Neural progenitor cell (in vitro differentiated cells): ENCODE results near the gene CD9. TPM values are rescaled to one million over a fixed set of nuclear protein-coding genes. Genes with fewer than 3 reads are reported as not detected.

Source experiments
- DNase-seq: peaks from one replicate; pipeline ENCODE4 v3.0.0-alpha.2; 2016; ENCODE audit warnings: low spot score
- H2AFZ ChIP-seq: fragments of 200-600 bp; sonication (generic); replicated peaks from 2 replicates; pipeline ENCODE4 v1.6.1; 2016; ENCODE audit warnings: antibody characterized with exemption
- H3F3A ChIP-seq: fragments of 200-600 bp; sonication (generic); 2 replicates; pipeline ENCODE4 v1.6.1; 2016; ENCODE audit warnings: antibody characterized with exemption, low read depth
- H3K27ac ChIP-seq: fragments of 200-600 bp; sonication (generic); 2 replicates; pipeline ENCODE4 v1.5.1; 2016; ENCODE audit warnings: mild to moderate bottlenecking
- H3K27me3 ChIP-seq: fragments of 200-600 bp; sonication (generic); 2 replicates; pipeline ENCODE4 v1.6.1; 2016; ENCODE audit warnings: mild to moderate bottlenecking, moderate library complexity
- H3K36me3 ChIP-seq: fragments of 200-600 bp; sonication (generic); 2 replicates; pipeline ENCODE4 v1.5.1; 2016
- H3K4me1 ChIP-seq: fragments of 200-600 bp; sonication (generic); 2 replicates; pipeline ENCODE4 v1.6.1; 2016; ENCODE audit warnings: mixed run types
- H3K4me2 ChIP-seq: fragments of 200-600 bp; sonication (generic); 2 replicates; pipeline ENCODE4 v1.6.1; 2016
- H3K4me3 ChIP-seq: fragments of 200-600 bp; sonication (generic); 2 replicates; pipeline ENCODE4 v1.5.1; 2016
- H3K79me2 ChIP-seq: fragments of 200-600 bp; sonication (generic); 2 replicates; pipeline ENCODE4 v1.6.1; 2016; ENCODE audit warnings: low read depth
- H3K9ac ChIP-seq: fragments of 200-600 bp; sonication (generic); 2 replicates; pipeline ENCODE4 v1.6.1; 2016
- H3K9me3 ChIP-seq: fragments of 200-600 bp; sonication (generic); 2 replicates; pipeline ENCODE4 v1.5.1; 2016; ENCODE audit warnings: low read depth
- H4K20me1 ChIP-seq: fragments of 200-600 bp; sonication (generic); 2 replicates; pipeline ENCODE4 v1.6.1; 2016; ENCODE audit warnings: low read depth
- H3K27ac Mint-ChIP-seq: 3 replicates; pipeline ENCODE4 v1.8.0; 2021; ENCODE audit warnings: mixed read lengths
- H3K27me3 Mint-ChIP-seq: 2 replicates; pipeline ENCODE4 v1.8.0; 2022; ENCODE audit warnings: low read depth, mild to moderate bottlenecking, inconsistent platforms, moderate library complexity, mixed read lengths; ENCODE audit not compliant: insufficient read depth
- H3K36me3 Mint-ChIP-seq: 3 replicates; pipeline ENCODE4 v1.8.0; 2021; ENCODE audit warnings: mixed read lengths
- H3K4me1 Mint-ChIP-seq: 3 replicates; pipeline ENCODE4 v1.8.0; 2021; ENCODE audit warnings: mixed read lengths
- H3K4me3 Mint-ChIP-seq: 3 replicates; pipeline ENCODE4 v1.8.0; 2021; ENCODE audit warnings: mild to moderate bottlenecking, moderate library complexity, mixed read lengths
- H3K9me3 Mint-ChIP-seq: 3 replicates; pipeline ENCODE4 v1.8.0; 2020; ENCODE audit warnings: mixed read lengths
- EZH2 ChIP-seq: fragments of 200-600 bp; sonication (generic); IDR thresholded peaks from 2 replicates; pipeline ENCODE4 v1.6.1; 2017; ENCODE audit warnings: antibody characterized with exemption, mild to moderate bottlenecking, moderate library complexity
- EZH2phosphoT487 ChIP-seq: fragments of 200-600 bp; sonication (generic); IDR thresholded peaks from 2 replicates; pipeline ENCODE4 v1.6.1; 2017; ENCODE audit warnings: antibody characterized with exemption
- total RNA-seq: library from RNA; depleted of rRNA; stranded (reverse); fragments of >200 nt; gene quantifications from 2 replicates; pipeline ENCODE4 v1.2.3, GENCODE V29; 2015; ENCODE audit warnings: low replicate concordance
- TF ChIP-seq, protein P1 (sequence below): fragments of 200-600 bp; sonication (generic); IDR thresholded peaks from 2 replicates; pipeline ENCODE4 v1.5.1; 2017; ENCODE audit warnings: antibody characterized with exemption, mild to moderate bottlenecking

The CD9 gene
- total RNA-seq, 1 donor from 2014 or later: 3.6 TPM

DNA sequence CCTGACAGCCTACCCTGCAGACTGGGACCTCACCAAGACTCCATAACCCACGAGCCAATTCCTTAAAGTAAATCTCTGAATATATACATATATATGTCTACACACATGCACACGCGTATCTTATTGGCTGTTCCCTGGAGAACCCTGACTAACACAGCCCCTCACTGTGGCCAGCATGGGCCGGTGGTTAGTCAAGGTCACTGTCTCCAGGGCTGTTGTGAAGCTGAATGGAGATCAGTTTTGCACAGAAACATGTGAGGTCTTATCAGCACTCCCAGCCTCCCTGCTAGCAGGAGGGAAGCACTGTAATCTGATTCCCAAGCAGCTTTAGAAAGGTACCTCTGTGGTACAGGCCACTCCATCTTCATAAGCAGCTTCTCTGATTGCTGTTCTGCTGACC is 63.7 kb downstream of the CD9 start:
- H3K27ac Mint-ChIP-seq: peak overlapping the region; percentile 88
- Histone ChIP-seq H3K9ac (no peak overlapping the region), H3K27me3 (no peaks in the 10 kb centered on the region), H3K4me1 (peaks cover 14% of the 10 kb centered on the region), H3K4me3 (no peak overlapping the region), H3F3A (peaks cover 7% of the 10 kb centered on the region), H3K27ac (no peak overlapping the region), H3K4me2 (peak overlapping the region; percentile 7), H4K20me1 (no peaks in the 10 kb centered on the region), H2AFZ (no peak overlapping the region), H3K9me3 (no peaks in the 10 kb centered on the region), H3K79me2 (no peaks in the 10 kb centered on the region), H3K36me3 (no peaks in the 10 kb centered on the region)
- peak overlapping the region; percentile 48 for H3K4me3 Mint-ChIP-seq
- peaks cover 2% of the 10 kb centered on the region for H3K9me3 Mint-ChIP-seq
- peaks cover 30% of the 10 kb centered on the region for H3K4me1 Mint-ChIP-seq
- peaks cover 11% of the 10 kb centered on the region for H3K27me3 Mint-ChIP-seq
- no peak for DNase-seq
- H3K36me3 Mint-ChIP-seq: no peaks in the 10 kb centered on the region
- TF ChIP-seq EZH2phosphoT487: no peak
- TF ChIP-seq EZH2: no peak
- TF ChIP-seq, protein P1, sequence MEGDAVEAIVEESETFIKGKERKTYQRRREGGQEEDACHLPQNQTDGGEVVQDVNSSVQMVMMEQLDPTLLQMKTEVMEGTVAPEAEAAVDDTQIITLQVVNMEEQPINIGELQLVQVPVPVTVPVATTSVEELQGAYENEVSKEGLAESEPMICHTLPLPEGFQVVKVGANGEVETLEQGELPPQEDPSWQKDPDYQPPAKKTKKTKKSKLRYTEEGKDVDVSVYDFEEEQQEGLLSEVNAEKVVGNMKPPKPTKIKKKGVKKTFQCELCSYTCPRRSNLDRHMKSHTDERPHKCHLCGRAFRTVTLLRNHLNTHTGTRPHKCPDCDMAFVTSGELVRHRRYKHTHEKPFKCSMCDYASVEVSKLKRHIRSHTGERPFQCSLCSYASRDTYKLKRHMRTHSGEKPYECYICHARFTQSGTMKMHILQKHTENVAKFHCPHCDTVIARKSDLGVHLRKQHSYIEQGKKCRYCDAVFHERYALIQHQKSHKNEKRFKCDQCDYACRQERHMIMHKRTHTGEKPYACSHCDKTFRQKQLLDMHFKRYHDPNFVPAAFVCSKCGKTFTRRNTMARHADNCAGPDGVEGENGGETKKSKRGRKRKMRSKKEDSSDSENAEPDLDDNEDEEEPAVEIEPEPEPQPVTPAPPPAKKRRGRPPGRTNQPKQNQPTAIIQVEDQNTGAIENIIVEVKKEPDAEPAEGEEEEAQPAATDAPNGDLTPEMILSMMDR: no peak

- no peaks in the 10 kb centered on the region for H4K20me1 ChIP-seq
- no peaks in the 10 kb centered on the region for H3K79me2 ChIP-seq
- peaks cover 7% of the 10 kb centered on the region for H3F3A ChIP-seq
- Mint-ChIP-seq H3K36me3 (no peaks in the 10 kb centered on the region), H3K4me1 (peaks cover 31% of the 10 kb centered on the region), H3K4me3 (no peak overlapping the region), H3K9me3 (no peaks in the 10 kb centered on the region), H3K27me3 (peaks cover 11% of the 10 kb centered on the region), H3K27ac (peak overlapping the region; percentile 88)
- no peak for TF ChIP-seq EZH2phosphoT487
- TF ChIP-seq, protein P1: no peak
- no peak for TF ChIP-seq EZH2
- no peaks in the 10 kb centered on the region for H3K9me3 ChIP-seq
- H3K9ac ChIP-seq: no peak overlapping the region
- no peak overlapping the region for H3K4me3 ChIP-seq
- H3K27me3 ChIP-seq: no peaks in the 10 kb centered on the region
- DNase-seq: no peak
- H2AFZ ChIP-seq: no peak overlapping the region
- H3K4me1 ChIP-seq: peaks cover 14% of the 10 kb centered on the region
- no peak overlapping the region for H3K27ac ChIP-seq
- H3K36me3 ChIP-seq: no peaks in the 10 kb centered on the region
- peak overlapping the region; percentile 7 for H3K4me2 ChIP-seq
These were observed 64.3 kb downstream of the CD9 start for GRCh38 chr12:6264402-6265037.

GRCh38 chr12:6265038-6265405 is 64.8 kb downstream of the CD9 start:
- DNase-seq: no peak
- no peaks in the 10 kb centered on the region for H3K79me2 ChIP-seq
- no peak overlapping the region for H2AFZ ChIP-seq
- H3K27ac ChIP-seq: no peak overlapping the region
- no peaks in the 10 kb centered on the region for H4K20me1 ChIP-seq
- no peak overlapping the region for H3K4me2 ChIP-seq
- peaks cover 14% of the 10 kb centered on the region for H3K4me1 ChIP-seq
- H3K27me3 ChIP-seq: no peaks in the 10 kb centered on the region
- no peaks in the 10 kb centered on the region for H3K36me3 ChIP-seq
- H3K9me3 ChIP-seq: no peaks in the 10 kb centered on the region
- no peak overlapping the region for H3K9ac ChIP-seq
- Mint-ChIP-seq H3K9me3 (no peaks in the 10 kb centered on the region), H3K4me1 (peaks cover 33% of the 10 kb centered on the region), H3K27me3 (peaks cover 11% of the 10 kb centered on the region), H3K27ac (peak overlapping the region; percentile 13), H3K4me3 (no peak overlapping the region), H3K36me3 (no peaks in the 10 kb centered on the region)
- H3F3A ChIP-seq: peaks cover 7% of the 10 kb centered on the region
- no peak overlapping the region for H3K4me3 ChIP-seq
- TF ChIP-seq EZH2 (no peak), EZH2phosphoT487 (no peak)
- TF ChIP-seq, protein P1: no peak
